Stimulated activated CD8-positive, alpha-beta memory T cell treated with anti-CD3 and anti-CD28 coated beads, Interleukin-12 subunit alpha, Interleukin-12 subunit beta, amount 100 ng/mL, for 24 hours (primary cell): ENCODE measurements around the gene EIF3C.
"Not testable (repeated sequence)": the region's sequence is repeated elsewhere in the genome, so short reads cannot be mapped to it uniquely, and the experiment has no call there.

Source experiments
- DNase-seq: peaks from one replicate; pipeline ENCODE4 v3.0.0-alpha.2; 2020; ENCODE audit errors: extremely low read depth

The EIF3C gene

GRCh38 chr16:28711220-28712083 is at the start of gene EIF3C:
Gene EIF3C (plus strand): TSS chr16:28711464. CDS start chr16:28711687, 223 bp downstream.
- DNase-seq = not testable (repeated sequence)

- DNase-seq = not testable (repeated sequence)
Measured at GRCh38 chr16:28666264-28666663, 45.0 kb upstream of the EIF3C start.

- not testable (repeated sequence) for DNase-seq
Measured at GRCh38 chr16:28667480-28667879, 43.8 kb upstream of the EIF3C start.

- DNase-seq = not testable (repeated sequence)
Measured at GRCh38 chr16:28668199-28668598, 43.1 kb upstream of the EIF3C start.

GRCh38 chr16:28688327-28688952 is 22.8 kb upstream of the EIF3C start:
- DNase-seq = not testable (repeated sequence)

- DNase-seq = not testable (repeated sequence)
Measured at GRCh38 chr16:28689425-28689824, 21.8 kb upstream of the EIF3C start.

- DNase-seq = not testable (repeated sequence)
Measured at GRCh38 chr16:28691722-28692121, 19.5 kb upstream of the EIF3C start.

- not testable (repeated sequence) for DNase-seq
Measured at GRCh38 chr16:28693257-28693950, 17.9 kb upstream of the EIF3C start.

GRCh38 chr16:28699792-28700191 is 11.5 kb upstream of the EIF3C start:
- DNase-seq = not testable (repeated sequence)

GRCh38 chr16:28700349-28700748 is 10.9 kb upstream of the EIF3C start:
- not testable (repeated sequence) for DNase-seq

- DNase-seq = not testable (repeated sequence)
Measured at GRCh38 chr16:28701384-28701783, 9.9 kb upstream of the EIF3C start.

GRCh38 chr16:28704246-28704645 is 7.0 kb upstream of the EIF3C start:
- DNase-seq = not testable (repeated sequence)

GRCh38 chr16:28722852-28723650 is 11.8 kb downstream of the EIF3C start:
- DNase-seq = not testable (repeated sequence)

GRCh38 chr16:28731253-28731652 is 20.0 kb downstream of the EIF3C start:
- not testable (repeated sequence) for DNase-seq

- DNase-seq = not testable (repeated sequence)
Measured at GRCh38 chr16:28732455-28733124, 21.3 kb downstream of the EIF3C start.

GRCh38 chr16:28739787-28740186 is 28.5 kb downstream of the EIF3C start:
- DNase-seq = not testable (repeated sequence)

- not testable (repeated sequence) for DNase-seq
Measured at GRCh38 chr16:28740631-28741030, 29.4 kb downstream of the EIF3C start.

GRCh38 chr16:28741295-28741694 is 30.0 kb downstream of the EIF3C start:
- DNase-seq = not testable (repeated sequence)

- DNase-seq = not testable (repeated sequence)
Measured at GRCh38 chr16:28746618-28747350, 35.5 kb downstream of the EIF3C start.

- not testable (repeated sequence) for DNase-seq
Measured at GRCh38 chr16:28749997-28750465, 38.8 kb downstream of the EIF3C start.
